Activated CD8-positive, alpha-beta memory T cell treated with anti-CD3 and anti-CD28 coated beads for 48 hours (primary cell): ENCODE data around the gene DRD4.
"Not testable (repeated sequence)": the region's sequence is repeated elsewhere in the genome, so short reads cannot be mapped to it uniquely, and the experiment has no call there.

ENCODE experiments used
- DNase-seq, 3 experiments: peaks; one replicate each; pipeline ENCODE4 v3.0.0-alpha.2; 2020; ENCODE audit warnings: low read depth in 2 of 3, low spot score in 2 of 3

Gene DRD4

DNA sequence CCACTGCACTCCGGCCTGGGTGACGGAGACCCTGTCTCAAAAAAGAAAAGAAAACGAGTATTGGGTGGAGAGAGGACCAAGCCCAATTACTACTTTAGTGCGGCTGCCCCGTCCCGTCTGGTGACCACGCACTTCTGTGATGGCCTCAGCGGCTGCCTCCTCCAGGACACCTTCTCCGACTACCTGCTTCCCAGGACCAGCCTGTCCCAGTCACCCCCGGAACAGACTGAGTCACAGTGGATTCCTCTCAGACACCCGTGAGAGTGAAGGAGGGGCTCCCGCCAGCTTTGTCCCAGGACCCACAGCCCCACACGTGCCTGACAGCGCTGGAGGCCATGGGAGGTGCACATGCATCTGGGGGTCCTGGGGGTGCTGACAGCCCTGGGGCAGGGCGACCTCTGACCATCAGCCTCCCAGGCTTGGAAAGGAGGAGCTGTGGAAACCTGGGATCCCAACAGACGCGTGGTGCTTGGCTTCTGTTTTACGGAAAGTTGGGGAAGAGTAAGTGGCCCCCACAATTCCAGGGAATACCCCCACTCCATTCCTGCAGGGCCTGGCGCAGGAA is 4.8 kb downstream of the DRD4 start:
- DNase-seq: no peak

DNA sequence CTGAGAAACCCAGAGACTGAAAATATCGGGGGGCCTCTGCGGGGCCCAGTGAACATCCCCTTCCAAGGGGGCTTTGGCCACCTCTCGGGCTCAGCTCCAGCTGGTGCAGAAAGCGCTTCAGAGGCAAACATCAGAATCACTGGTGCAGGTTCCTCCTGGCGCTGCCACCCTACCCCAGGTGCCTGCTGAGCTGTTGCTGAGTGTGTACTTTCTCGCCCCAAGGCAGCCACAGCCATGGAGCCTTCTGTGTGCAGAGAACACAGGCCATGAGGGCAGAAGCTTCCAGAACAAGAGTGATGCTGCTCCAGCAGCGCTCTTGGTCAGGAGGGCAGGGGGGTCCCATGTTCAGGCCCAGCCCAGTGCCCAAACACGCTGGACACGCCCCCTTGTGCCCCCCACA is 6.3 kb downstream of the DRD4 start:
- no peak for DNase-seq

DNA sequence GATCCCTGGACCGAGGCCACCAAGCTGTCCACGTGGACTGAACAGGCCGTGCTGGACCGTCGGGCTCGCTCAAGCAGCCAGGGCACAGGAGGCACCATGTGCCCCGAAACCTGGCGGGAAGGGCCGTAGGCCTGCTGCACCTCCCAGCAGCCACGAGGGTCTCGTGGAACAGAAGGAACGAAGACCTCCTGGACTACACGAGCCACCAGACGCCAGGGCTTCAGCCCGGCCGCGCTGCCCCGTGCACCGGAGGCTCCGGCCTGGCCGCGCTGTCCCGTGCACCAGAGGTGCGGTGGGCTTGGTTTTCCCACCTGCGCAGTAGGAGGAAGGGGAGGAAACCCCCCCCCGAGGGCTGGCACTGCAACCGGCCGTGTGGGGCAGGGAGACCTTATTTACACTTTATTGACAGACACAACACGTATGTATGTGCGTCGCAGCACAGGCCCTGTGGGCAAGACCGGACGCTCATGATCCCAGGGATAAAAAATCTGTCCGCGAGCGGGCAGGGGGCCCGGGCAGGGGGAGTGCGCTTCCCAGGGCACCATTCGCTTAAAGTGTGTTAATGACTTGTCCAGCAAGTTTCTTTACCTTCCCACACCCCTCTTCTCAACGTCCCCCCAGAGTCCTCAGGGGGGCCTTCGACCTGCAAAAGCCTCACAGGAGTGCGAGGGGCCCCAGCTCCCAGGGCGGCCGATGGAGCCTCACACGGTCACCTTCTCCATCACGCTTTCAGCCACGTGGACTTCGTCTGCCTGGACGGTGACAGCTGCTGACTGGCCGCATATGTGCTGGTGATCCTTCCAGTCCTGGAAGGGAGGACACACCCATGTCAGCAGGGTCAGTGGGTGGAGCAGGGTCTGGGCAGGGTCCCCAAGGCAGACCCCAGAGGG is 7.0 kb downstream of the DRD4 start:
- no peak for DNase-seq

DNA sequence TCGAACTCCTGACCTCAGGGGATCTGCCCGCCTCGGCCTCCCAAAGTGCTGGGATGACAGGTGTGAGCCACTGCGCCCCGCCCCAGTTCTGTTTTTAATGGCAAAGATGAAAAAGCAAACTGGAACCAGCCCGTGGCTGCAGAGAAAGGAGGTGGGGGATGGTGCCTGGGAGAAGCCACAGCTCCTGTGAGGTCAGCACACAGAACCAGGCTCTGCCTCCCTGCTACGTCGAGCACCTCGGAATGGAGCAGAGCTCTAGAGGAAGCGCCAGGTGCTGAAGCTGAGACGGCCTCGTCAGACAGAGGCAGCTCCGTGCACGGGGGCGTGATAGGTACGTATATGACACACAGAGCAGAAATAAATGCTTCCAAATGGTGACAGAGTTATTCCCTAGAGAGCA is 8.5 kb downstream of the DRD4 start:
- DNase-seq: no peak

DNA sequence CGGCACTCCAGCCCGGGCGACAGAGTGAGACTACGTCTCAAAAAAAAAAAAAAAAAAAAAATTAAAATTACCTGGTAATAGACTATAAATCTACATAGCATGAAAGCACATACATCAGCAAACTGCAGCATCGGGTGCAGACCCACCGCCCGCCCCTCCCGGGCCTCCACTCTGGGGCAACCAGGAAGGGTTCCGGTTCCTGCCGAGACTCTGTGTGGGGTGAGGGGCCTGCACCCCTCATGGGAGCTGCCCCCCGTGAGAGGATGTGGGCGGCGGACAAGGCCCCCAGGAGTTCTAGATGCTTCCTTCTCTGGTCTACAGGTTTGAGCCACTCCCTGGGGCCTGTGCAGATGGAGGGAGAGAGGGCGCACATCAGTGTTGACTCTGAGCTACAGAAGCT is 9.1 kb downstream of the DRD4 start:
- no peak for DNase-seq

DNA sequence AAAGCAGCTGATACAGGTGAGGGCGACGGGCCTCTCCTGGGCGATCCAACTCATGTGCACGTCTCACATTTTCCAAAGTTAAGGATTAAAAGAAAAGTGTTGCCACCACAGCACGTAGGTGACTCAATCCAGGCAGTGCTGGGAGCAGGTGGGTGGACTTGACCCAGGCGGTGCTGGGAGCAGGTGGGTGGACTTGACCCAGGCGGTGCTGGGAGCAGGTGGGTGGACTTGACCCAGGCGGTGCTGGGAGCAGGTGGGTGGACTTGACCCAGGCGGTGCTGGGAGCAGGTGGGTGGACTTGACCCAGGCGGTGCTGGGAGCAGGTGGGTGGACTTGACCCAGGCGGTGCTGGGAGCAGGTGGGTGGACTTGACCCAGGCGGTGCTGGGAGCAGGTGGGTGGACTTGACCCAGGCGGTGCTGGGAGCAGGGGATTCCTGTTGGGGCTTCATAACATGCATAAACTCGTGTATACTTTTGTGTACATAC is 10.6 kb downstream of the DRD4 start:
- DNase-seq: not testable (repeated sequence)

DNA sequence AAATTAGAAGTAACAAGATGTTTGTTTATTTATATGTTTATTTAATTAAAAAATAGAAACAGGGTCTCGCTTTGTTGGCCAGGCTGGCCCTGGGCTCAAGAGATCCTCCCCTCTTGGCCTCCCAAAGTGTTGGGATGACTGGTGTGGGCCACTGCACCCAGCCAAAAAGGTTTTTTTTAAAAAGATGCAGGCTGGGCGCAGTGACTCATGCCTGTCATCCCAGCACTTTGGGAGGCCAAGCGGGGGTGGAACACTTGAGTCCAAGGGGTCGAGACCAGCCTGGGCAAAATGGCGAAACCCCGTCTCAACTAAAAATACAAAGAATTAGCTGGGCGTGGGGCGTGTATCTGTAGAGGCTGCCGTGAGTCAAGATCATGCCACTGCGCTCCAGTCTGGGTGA is 13.4 kb downstream of the DRD4 start:
- no peak for DNase-seq

DNA sequence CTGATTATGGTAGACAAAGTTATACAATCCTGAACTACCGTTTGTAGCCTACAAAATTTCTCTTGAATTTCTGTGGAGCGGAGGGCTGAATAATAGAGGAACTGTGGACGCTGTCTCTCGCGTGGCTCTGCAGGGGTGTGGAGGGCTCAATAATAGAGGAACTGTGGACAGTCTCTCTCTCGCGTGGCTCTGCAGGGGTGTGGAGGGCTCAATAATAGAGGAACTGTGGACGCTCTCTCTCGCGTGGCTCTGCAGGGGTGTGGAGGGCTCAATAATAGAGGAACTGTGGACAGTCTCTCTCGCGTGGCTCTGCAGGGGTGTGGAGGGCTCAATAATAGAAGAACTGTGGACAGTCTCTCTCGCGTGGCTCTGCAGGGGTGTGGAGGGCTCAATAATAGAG is 16.1 kb downstream of the DRD4 start:
- DNase-seq: not testable (repeated sequence)

DNA sequence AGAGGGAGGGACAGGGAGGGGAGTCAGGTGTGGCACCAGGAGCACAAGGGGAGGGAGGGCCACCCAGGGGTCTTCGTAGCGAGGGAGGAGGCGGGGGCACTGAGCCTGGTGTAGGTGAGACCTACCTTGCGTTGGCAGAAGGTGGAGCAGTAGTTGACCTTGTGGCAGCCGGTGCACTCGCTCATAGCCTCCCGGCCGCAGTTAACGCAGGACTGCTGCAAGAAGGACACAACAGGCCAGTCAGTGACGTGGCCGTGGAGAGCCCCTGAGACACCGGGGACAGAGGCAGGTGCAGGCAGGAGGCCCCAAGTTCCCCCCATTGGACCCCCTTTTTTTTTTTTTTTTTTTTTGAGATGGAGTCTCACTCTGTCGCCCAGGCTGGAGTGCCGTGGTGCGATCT is 16.8 kb downstream of the DRD4 start:
- no peak for DNase-seq

DNA sequence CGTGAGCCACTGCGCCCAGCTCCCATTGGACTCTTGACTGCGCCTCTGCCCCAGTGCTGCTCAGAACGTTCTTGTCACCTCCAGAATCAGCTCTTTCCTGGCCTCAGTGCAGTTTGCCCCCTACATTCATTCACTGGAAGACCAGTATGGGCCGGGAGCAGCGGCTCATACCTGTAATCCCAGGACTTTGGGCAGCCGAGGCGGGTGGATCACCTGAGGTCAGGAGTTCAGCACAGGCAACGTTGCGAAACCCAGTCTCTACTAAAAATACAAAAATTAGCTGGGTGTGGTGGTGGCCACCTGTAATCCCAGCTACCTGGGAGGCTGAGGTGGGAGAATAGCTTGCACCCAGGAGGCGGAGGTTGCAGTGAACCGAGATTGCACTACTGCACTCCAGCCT is 17.4 kb downstream of the DRD4 start:
- not testable (repeated sequence) for DNase-seq

DNA sequence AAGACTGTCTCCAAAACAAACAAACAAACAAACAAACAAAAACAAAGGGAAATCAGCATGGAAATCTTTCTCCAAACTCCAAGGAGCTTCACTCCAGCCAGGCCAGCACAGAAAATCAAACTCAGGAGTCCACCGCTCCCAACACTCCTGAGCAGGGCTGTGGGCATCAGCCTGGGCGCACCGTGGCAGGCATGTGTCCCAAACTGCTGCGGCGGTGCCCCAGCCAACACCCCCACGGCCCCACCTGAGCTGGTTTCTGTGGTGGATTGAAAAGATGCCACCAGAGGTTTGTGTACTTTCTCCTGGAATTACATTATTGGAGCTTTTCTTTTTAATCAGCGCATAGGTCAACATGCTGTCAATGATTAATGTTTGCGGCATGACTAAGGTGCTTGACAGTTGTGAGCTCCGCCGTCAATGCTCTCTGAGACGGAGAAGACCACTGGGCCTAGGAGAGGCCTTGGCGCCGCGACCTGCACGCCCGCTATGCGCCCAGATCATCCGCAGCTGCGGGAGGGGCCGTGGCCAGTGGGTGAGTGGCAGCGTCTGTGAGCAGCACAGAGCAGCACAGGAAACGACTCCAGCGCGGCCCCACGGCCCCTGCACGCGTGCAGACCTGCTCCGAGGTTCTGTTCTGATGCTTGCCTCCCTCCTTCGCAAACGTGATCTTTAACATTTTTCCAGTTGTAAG is 18.1 kb downstream of the DRD4 start:
- DNase-seq: no peak

DNA sequence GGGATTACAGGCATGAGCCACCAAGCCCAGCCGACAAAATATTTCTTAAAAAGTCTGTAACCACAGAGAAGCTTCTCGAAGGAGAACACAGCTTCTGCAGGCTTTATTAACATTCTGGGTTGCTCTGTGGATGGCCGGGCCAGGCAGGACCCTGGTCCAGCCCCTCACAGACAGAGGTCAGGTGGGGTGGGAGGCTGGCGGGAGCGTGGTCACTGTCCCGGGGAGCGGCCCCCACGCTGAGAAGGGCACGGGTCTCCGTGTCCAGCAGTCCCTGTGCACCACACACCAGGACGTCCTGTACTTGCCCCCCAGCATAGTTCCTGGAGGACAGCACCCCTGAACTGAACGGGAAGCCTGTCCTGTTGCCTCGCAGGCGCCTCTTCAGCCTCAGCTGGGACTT is 19.4 kb downstream of the DRD4 start:
- DNase-seq: no peak

DNA sequence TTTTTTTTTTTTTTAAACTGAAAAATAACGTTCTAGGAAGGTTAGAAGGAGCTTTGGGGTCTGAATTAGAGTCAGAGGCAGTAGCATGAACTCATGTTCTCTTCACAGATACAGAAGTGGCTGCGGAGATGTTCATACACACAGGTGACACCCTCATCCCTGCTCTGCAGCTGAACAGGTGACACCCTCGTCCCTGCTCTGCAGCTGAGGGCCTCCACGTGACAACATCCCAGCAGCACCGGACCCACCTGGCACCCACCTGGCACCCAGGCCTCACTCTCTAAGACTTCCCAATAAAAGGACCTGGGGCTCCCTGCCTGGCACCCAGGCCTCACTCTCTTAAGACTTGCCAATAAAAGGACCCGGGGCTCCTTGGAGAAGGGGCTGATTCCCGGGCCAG is 19.8 kb downstream of the DRD4 start:
- DNase-seq: no peak

DNA sequence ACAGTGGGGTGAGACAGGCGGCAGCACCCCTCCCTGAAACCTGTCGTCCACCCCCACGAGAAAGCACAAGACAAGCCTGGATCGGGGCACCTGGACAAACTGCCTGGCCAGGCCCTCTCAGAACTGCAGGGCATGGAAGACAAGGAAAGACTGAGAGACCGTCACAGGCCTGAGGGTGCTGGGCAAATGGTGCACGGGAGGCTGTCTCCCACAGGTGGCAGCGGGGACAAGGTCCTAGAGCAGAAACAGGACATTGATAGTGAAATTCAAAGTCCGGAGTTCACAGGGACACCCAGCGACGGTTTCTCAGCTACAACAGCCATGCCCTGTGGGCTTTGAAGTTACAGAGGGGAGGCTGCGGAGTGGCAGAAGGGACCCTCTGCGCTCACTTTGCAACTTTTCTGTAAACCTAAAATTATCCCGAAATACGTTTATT is 20.6 kb downstream of the DRD4 start:
- no peak for DNase-seq

DNA sequence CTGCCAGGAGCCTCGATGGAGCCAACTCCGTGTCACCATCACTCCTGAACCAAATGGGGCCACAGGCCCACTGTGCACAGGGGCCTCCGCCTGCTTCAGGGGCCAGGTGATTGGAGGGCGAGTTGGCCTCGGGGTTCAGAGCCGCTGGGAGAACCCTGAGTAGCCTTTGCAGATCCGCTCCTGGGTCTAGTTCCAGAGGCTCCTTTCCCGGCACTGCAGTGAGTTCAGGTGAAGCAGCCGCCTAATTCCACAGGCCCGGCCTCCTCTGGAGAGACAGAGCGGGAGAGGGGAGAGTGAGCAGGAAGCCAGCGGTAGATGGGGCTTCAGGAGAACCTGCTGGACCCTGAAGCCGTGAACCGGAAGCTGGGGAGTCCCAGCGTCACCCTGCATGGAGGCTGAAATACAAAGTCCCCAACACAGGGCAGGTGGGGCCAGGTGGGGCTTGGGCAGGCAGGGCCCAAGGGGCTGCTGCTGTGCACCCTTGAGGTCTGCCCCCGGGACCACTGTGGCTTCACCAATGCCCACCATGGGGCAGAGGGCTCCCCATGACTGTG is 22.5 kb downstream of the DRD4 start:
- no peak for DNase-seq

DNA sequence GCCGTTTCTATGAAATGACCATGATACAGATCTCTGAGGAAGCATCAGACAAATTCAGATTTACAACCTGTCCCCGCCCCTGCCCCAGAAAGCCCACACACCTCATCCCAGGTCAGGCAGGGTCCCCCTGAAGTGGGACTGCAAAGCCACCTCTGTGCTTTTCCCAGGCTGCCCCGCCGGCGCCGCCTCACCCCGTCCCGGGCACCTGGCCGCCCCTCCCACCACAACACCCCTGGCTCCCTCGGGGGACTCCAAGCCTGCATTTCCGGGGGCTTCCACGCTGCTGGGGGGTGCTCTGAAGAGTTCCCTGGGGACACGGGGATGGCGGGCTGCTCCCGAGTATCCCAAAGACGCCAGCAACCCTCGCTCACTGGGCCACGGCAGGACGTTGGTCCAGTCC is 23.2 kb downstream of the DRD4 start:
- no peak for DNase-seq

DNA sequence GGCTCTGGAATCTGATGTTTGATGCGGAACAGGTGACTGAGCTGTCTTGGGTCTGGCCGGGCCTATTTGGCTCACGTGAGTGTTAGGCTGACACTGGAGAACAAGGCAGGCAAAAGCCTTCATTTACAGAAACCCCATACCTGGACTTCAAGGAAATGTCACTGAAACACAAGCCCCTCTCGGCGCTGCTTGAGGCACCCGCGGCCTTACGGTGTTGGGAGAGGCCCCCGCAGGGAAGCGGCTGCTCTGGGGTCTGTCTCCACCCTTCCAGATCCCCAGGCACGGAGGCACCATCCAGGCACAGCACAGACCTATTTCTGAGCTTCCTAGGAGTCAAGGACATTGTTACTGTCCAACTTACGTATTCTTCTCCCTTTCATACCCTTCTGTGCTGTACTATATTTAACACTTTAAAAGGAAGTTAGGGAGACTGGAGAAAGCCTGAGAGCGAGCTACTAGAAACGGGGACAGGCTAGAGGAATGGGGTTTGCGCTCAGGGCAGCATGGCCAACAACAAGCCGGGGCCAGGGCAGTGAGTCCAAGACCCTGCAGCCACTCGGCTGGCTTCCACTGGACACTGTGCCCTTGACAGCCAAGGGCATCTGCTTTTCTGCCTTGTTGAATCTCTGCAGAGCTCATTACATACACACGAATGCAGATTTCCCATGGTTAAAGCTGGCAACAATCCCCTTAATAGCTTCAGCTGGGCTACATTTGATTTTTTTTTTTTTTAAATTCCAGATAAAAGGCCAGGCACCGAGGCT is 23.8 kb downstream of the DRD4 start:
- DNase-seq: no peak

DNA sequence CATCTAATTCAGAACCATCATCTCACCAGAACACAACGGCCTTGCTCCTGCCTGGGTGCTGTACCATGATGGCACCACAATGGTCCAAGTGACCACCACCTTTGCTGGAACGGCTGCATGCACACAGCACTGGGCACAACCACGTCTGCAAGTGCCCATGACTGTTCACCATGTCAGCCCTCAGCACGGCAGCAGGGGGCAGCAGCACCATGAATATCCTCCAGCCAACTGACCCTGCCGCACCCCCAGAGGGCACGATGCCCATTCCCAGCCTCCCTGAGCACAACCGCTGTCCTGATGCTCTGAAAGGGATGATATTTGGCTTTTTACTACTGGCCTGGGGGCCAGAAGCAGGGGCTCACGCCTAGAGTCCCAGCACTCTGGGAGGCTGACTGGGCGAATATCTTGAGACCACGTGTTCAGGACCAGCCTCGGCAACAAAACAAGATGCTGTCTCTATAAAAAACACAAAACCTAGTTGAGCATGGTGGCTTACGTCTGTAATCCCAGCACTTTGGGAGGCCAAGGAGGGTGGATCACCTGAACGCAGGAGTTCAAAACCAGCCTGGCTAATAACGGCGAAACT is 25.7 kb downstream of the DRD4 start:
- no peak for DNase-seq

DNA sequence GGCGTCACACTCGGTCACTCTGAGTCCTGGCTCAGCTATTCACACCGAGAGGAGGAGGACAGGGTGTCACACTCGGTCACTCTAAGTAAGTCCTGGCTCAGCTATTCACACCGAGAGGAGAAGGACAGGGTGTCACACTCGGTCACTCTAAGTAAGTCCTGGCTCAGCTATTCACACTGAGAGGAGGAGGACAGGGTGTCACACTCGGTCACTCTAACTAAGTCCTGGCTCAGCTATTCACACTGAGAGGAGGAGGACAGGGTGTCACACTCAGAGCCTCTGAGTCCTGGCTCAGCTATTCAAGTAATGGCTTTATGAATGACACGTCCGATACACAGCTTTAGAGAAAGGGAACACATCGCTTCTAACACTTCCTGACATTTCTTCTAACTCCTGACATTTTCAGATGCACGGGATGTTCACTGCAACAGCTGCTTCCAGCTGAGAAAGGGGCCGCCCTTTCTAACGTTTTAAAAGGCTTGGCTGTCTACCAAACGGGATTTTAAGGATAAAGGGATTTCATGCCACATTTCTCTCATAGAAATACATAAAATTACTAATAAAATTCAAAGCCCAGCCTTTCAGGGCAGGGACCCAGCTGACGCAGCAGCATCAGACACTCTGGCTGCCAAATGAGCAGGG is 28.1 kb downstream of the DRD4 start:
- no peak for DNase-seq

DNA sequence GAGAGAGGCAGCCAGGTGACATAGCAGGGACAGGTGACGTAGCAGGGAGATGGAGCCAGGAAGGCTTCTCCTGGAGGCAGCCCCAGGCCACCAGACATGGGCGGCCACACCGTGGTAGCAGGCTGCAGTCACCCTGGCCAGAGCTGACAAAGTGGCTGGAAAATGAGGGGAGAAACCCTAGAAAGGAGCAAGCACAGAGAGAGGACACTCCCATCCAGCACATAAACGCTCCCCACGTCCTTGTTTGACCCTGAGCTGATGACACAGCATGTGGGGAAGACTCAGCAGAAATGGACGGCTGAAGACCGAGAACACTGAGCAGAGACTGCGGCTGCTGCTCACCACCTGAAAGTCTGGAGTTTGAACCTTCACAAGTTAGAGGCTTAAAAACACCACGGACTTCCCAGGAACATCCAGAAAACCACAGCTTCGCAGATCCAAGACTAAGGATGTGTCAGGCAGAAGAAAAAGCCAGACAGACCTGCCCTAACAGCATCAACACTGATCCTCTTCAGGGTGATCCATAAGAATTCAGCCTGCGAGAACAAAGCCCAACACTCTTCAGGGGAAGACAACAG is 28.7 kb downstream of the DRD4 start:
- DNase-seq: no peak
